ENCODE measurements around the gene PLA2G4F.
"Not testable (repeated sequence)": the region's sequence is repeated elsewhere in the genome, so short reads cannot be mapped to it uniquely, and the experiment has no call there.

PLA2G4F gene

GRCh38 chr15:42104095-42104891, 52.1 kb downstream of the PLA2G4F start:
- in situ Hi-C loops (cut with MboI; ENCODE audit: low sequenced_read_pairs) = no loop called here

DNA sequence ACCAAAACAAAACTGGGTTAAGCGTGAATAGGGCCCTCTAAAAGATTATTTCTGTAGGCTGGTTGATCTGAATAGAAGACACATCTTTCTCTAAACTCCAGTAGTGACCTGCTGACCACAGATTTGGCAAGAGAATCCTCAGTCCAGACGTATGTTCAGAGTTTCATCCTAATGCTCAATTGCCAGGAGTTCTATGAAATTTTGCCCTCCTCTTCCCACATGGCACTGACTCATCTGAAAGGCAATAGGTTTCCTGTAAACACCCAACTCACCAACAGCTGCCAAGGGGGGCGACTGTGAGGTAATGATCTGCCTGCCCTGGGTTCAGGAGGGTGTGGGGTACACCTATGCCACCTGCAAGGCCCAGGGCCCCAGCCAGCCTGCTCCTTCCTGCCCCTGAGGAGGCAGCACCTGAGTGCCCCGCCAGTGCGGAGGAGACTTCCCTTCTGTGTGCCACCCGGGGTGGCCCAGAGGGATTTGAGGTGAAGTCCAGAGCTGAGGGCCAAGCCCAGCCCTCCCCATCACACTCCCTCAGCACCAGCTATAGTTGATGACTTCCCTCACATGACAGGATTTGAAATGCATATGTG, 53.7 kb downstream of the PLA2G4F start:
- in situ Hi-C loops (cut with MboI; ENCODE audit: low sequenced_read_pairs) = no loop called here

DNA sequence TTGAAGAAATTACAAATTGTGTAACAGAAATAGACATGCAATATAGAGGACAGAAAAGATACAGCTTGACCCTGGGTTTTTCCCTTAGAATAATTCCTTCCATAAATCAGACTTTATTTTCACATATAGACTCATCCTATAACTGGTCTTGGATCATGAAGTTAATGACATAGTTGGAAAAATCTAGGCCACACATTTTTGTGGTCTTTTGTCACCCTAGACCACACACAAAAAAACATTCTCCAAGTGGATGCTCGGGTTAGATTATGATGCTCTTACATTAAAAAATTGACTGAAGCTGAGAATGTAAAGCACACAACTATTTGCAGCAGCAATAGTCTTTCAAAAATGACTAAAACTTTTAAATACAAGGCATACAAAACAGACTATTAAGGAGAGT, 54.6 kb downstream of the PLA2G4F start:
- in situ Hi-C loops (cut with MboI; ENCODE audit: low sequenced_read_pairs) = no loop called here

DNA sequence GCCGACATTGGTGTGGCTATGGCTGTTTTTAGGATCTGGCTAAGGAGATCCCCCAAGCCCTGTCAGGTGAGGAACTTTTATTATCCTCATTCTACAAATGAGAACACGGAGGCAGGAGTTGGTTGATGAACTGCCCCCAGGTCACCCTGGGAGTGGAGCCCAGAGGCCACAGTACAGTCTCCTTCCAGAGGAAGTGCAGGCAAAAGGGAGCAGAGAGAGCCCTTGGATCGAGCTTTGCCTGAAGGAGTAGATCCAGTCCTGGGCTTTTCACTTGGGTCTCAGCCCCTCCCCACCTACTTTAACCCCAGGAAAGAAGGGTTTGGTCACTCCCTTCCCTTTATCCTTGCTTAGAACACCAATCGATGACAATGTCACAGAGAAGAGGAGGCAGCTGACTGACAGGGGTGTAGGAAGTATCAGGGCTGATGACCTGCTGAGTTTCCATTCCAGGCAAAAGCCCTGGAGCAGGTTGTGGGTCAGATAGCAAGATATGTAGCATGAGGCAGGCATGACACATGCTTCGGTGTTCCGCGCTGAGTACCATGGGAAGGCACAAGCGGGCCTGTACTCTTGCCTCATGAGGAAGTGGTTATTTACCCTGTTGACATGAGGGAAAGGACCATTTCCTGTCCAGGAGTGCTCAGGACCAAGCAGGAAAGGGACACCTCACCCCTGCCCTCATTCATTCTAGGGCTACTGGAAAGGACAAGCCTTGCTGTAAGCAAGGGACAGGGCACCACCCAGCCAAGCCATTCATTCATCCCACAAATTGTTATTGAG, 56.2 kb downstream of the PLA2G4F start:
- in situ Hi-C loops (cut with MboI; ENCODE audit: low sequenced_read_pairs) = no loop called here

GRCh38 chr15:42097018-42097417, 59.4 kb downstream of the PLA2G4F start:
- in situ Hi-C loops (cut with MboI; ENCODE audit: low sequenced_read_pairs) = no loop called here

- in situ Hi-C loops (cut with MboI; ENCODE audit: low sequenced_read_pairs) = no loop called here
Observed at GRCh38 chr15:42094512-42094963, 61.9 kb downstream of the PLA2G4F start, which contains the start of gene PLA2G4D. PLA2G4D (minus strand) TSS chr15:42094562; CDS start chr15:42094459, 103 bp downstream.

DNA sequence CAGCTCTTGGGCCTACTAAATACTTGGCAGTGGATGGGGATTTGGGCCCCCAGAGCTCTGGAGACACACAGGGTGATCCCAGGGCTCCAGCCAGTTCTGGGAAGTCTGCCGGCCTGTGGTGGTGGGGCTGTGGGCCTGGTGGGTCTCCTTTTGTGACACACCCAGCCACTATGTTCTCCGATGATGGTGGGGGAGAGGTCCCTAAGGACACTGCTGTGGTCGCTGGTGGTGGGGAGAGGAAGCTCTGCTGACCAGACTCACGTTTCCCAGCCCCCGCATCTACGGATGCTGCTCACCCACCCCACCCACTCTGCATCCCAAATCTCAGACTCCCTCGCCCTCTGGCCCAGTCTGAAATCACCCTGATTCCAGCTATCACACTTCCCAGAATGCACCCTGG, 62.5 kb downstream of the PLA2G4F start:
- in situ Hi-C loops (cut with MboI; ENCODE audit: low sequenced_read_pairs) = no loop called here

DNA sequence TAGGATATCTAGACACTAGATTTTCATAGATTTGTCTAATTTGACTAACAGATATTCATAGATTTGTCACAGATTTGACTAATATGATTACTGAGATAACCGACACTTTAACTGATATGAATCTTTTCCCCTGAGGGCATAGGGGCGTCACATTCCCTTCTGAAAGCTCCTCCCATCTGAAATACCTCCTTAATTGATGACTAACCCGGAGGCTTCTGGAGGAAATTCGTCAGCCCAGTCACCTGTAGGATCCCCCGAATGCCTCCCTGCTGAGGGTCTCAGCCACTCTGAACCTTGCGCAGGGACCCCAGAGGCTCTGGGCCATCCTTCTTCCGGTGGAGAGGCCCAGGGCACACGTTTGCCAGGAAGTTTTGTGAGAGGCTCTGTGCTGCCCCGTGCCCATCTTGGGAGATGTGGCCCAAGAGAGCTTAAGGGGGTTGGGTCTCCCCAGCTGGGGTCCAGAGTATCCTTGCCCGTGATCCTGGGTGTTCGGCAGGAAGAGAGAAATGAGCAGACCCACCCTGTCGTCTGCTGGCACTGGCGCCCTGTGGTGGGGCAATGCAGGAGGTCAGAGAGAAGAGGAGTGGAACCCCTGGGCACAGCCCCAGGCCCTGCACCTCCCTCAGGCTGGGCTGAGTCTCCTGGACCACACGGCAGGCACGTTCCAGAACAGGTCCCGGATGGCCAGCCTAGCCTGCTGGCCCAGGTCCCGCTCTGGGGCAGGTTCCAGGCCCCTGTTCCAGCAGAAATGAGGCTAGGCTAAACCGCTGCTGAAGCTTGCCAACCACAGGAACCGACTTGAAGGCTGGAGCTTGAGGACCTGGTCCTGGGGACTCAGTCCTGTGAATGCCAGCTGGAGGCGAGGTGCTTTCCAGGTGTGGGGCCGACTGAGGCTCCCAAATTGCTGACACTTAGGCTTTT, 63.8 kb downstream of the PLA2G4F start:
- in situ Hi-C loops (cut with MboI; ENCODE audit: low sequenced_read_pairs) = no loop called here

- in situ Hi-C loops (cut with MboI; ENCODE audit: low sequenced_read_pairs) = not testable (repeated sequence)
Observed at GRCh38 chr15:42091753-42092397, 64.6 kb downstream of the PLA2G4F start.

GRCh38 chr15:42090781-42091180, 65.7 kb downstream of the PLA2G4F start:
- in situ Hi-C loops (cut with MboI; ENCODE audit: low sequenced_read_pairs) = no loop called here

DNA sequence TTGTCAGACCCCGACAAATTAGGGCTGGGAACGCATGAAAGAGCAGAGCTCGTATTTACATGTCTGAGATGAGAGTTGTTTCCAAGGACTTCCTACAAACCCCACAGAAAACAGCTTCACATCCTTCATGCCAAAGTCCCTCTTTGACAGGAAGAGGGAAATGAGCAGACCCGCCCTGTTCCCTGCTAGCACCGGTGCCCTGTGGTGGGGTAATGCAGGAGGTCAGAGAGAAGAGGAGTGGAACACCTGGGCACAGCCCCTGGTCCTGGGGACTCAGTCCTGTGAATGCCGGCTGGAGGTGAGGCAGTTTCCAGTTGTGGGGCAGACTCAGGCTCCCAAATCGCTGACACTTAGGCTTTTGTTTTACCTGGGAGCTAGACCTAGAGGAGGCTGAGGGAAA, 66.1 kb downstream of the PLA2G4F start:
- in situ Hi-C loops (cut with MboI; ENCODE audit: low sequenced_read_pairs) = no loop called here

GRCh38 chr15:42089942-42090341, 66.5 kb downstream of the PLA2G4F start:
- in situ Hi-C loops (cut with MboI; ENCODE audit: low sequenced_read_pairs) = no loop called here

All from hTERT RPE-1 (cell line).